Raji (cell line): ENCODE data around the gene SPEN.
"Not testable (repeated sequence)": the region's sequence is repeated elsewhere in the genome, so short reads cannot be mapped to it uniquely, and the experiment has no call there.

ENCODE experiments used
- POLR2A ChIP-seq: IDR thresholded peaks from 2 replicates; pipeline ENCODE4 v1.6.1; 2011; ENCODE audit warnings: low read depth, low read length, control low read depth; ENCODE audit not compliant: insufficient read depth

Gene SPEN, protein sequence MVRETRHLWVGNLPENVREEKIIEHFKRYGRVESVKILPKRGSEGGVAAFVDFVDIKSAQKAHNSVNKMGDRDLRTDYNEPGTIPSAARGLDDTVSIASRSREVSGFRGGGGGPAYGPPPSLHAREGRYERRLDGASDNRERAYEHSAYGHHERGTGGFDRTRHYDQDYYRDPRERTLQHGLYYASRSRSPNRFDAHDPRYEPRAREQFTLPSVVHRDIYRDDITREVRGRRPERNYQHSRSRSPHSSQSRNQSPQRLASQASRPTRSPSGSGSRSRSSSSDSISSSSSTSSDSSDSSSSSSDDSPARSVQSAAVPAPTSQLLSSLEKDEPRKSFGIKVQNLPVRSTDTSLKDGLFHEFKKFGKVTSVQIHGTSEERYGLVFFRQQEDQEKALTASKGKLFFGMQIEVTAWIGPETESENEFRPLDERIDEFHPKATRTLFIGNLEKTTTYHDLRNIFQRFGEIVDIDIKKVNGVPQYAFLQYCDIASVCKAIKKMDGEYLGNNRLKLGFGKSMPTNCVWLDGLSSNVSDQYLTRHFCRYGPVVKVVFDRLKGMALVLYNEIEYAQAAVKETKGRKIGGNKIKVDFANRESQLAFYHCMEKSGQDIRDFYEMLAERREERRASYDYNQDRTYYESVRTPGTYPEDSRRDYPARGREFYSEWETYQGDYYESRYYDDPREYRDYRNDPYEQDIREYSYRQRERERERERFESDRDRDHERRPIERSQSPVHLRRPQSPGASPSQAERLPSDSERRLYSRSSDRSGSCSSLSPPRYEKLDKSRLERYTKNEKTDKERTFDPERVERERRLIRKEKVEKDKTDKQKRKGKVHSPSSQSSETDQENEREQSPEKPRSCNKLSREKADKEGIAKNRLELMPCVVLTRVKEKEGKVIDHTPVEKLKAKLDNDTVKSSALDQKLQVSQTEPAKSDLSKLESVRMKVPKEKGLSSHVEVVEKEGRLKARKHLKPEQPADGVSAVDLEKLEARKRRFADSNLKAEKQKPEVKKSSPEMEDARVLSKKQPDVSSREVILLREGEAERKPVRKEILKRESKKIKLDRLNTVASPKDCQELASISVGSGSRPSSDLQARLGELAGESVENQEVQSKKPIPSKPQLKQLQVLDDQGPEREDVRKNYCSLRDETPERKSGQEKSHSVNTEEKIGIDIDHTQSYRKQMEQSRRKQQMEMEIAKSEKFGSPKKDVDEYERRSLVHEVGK (N-terminal part only)

DNA sequence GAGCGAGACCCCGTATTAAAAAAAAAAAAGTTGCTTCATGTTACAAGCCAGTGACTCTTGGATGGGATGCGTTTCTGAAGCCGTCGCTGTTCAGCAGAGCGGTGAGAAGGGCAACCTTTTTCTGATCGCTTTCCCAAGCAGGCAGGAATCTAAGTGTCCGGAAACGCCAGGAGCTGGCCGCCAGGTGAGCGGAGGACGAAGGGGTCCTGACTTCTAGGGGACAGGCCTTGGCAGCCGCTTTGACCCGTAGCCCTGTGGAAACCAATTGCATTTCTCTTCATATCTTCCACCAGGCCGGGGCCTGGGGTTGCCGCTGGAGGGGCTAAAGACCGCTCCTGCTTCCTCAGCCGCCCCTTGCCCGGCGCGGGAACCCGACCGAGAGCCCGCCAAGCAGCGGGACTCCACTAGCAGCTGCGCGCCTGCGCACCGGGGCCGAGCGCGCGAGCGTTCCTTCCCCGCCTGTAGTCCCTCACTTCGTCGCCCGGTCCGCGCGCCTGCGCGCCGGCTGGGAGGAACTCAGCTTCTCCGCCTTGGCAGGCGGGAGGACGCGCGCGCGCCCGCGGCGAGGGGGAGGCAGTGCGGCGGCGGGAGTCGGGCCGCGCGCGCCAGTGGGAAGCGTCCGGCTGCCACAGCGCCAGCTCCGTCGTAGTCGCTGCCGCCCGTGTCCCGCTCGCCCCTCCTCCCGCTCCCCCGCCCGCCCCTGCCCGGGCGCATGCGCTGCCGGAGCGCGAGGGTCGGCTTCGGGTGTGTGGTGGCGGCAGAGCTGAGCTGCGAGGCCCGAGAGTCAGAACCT is at the start of gene SPEN:
TSS of gene SPEN (plus strand) at position 608 of the 793 bp plus-strand sequence. CDS start 361 bp downstream, outside the sequence.
- peak; percentile 69 for TF ChIP-seq POLR2A

DNA sequence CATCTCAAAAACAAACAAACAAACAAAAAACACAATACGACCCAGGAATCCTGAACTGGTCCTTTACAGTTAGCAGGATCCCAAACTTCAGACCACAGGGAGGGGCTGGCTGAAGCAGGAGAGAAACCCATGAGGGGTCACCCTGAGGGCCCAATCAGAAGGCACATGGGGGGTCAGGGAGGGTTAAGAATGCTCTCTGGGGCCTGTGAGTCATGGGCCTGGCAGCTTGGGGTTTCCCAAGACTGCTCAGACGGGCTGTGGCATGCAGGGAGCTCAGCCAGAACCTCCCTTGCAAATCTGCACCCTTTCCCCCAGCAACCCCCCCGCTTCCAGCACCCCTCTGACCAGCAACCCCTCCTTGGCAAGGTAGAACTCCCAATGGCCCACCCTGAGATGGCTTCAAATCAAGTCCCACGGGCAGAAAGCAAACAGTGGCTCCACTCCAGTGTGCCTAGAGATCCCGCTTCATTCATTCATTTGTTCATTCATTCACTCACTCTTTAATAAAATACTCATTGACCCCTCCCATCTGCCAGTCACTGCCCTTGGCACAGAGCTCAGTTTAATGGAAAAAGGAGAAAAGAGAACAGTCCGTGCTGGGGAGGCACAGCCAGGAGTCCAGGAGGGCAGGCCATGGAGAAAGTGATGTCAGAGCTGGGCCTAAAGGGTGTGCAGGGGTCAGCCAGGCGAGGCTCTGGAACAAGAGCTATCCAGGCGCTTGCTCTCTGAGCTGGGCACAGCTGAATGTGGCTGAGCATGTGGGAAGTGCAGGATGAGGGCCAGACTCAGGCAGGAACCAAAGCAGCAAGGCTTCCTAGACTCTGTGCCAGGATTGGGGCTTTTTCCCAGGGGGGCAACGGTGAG is 48.3 kb upstream of the SPEN start:
- no peak for TF ChIP-seq POLR2A

DNA sequence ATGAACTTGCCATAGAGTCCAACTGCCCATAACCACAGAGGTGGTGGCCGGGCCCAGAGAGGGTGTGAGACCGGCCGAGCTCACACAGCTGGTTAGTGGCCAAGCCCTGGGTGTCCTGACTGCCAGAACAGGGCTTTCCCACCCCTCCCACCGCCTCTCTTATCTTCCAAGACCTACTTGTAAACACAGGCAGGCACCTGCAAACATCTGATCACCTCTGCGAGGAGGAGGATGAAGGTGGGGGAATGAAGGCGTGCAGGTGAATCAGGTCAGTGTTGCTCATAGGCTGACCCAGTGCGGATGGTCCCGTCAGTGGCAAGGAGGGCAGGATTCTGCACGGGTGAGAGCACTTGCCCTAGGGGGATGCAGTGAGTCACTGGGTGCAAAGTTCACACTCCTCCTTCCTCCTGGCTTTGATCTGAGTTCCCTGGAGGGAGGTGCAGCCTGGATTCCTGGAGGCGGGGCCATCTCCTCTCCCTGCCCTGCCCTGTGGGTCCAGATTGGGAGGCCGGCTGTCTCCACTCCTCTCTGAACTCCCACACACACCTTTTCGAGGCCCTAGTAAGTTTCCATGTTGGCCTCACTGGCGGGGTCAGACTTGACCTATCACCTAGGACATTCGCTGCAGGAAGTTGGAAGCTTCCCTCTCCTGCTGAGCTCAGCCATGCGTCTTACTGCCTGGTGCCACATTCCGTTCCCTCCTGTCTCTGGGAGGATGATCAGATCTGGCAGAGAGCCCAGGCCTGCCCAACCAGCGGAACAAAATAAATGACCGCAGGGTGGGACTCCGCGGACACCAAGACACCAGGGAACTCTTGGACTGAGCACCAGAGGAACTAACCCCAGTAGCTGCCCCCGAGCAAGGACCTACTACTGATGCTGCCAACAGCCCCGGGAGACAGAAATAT is 47.3 kb upstream of the SPEN start:
- no peak for TF ChIP-seq POLR2A

DNA sequence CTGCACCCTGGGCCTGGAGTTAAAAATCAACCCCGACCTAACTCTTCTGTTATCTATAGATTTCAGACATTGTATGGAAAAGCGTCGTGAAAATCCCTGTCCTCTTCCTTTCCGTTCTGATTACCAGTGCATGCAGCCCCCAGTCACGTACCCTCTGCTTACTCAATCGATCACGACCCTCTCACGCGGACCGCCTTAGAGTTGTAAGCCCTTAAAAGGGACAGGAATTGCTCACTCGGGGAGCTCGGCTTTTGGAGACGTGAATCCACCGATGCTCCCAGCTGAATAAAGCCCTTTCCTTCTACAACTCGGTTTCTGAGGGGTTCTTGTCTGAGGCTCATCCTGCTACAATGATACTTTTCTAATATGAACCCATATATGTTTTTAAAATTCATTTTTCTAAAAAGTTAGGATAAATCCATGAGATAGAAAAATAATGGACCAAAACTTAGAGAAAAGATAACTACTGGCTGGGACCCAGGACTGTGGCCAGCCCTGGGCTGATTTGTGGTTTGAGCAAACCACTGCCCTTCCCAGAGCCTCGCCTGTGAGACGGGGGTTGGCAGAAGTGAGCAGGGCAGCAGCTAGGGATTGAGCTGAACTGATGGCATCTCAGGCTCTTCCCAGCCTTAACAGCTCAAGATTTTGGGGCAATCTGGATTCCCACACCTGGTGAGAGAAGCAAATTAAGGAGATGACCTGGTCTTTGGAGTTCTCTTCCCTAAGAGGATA is 45.1 kb upstream of the SPEN start:
- TF ChIP-seq POLR2A, result no peak

DNA sequence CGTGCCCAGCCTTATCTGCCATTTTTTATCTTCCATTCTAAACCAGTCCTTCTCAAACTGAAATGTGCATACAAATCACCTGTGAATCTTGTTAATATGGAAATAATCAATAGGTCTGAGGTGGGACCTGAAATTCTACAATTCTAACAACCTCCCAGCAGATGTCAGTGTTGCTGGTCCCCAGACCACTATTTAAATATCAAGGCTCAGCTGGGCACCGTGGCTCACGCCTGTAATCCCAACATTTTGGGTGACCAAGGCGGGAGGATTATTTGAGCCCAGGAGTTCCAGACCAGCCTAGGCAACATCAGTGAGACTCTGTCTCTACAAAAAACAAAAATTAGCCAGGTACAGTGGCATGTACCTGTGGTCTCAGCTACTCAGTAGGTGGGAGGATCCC is 44.1 kb upstream of the SPEN start:
- no peak for TF ChIP-seq POLR2A

DNA sequence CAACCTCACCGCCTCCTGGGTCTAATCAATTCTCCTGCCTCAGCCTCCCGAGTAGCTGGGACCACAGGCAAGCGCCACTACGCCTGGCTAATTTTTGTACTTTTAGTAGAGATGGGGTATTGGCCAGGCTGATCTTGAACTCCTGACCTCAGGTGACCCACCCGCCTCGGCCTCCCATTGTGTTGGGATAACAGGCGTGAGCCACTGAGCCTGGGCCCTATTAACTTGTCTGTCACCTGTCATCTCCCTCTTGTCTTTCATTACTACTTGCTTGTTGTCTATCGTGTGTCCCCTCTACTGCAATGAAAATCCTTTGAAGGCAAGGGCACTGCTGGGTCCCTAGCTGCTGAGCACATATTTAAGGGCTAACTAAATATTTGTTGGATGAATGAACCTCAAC is 43.4 kb upstream of the SPEN start:
- TF ChIP-seq POLR2A, result no peak

DNA sequence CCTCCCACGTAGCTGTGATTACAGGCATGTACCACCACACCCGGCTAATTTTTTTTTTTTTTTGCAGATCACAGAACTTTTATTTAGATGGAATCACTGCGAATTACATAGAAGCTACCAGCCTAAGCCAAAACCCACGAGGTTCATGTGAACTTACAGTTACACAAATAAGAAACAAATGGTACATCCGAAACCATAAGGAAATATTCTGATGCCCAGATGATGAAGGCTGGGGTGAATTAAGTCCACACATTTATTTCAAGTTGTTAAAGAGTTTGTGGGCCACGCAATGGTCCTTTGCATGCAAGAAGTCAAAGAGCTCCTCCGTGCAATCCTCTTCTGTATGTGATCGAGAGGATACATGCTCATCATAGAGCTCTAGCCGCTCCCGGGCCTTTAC is 40.4 kb upstream of the SPEN start:
- TF ChIP-seq POLR2A, result no peak

DNA sequence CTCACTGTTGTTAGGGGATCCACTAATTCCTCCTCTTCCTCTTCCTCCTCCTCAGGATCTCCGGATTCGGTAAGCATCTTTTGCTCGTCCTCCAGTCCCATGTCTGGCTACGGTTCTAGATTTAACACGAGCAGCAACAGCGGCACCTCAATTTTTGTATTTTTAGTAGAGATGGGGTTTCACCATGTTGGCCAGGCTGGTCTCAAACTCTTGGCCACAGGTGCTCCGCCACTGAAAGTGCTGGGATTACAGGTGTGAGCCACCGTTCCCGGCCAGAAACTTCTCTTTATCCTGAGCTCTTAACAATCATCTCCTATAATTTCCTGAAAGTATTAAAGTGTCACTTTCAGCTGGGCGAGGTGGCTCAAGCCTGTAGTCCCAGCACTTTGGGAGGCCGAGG is 40.0 kb upstream of the SPEN start, which contains the start of gene UQCRHL:
TSS of gene UQCRHL (minus strand) at position 101 of the 400 bp plus-strand sequence. CDS start at position 101, 0 bp downstream.
- TF ChIP-seq POLR2A, result not testable (repeated sequence)

DNA sequence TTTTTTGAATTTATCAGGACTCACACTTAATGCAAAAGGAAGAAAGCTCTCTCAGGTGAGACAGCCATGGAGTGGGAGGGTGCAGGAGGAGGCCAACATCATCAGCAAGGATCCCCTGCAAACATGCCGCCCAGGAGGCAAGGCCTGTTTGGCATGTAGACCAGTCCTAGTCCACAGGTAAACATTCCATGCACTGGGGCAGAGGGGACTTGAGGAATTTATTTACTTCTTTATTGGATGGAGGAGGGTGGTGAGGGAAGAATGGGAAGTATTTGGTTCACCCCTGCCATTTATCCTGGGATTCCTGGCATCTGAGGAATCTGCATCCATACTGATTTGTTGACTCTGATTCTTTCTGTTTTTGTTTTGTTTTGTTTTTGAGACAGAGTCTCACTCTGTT is 38.6 kb upstream of the SPEN start:
- TF ChIP-seq POLR2A, result no peak

DNA sequence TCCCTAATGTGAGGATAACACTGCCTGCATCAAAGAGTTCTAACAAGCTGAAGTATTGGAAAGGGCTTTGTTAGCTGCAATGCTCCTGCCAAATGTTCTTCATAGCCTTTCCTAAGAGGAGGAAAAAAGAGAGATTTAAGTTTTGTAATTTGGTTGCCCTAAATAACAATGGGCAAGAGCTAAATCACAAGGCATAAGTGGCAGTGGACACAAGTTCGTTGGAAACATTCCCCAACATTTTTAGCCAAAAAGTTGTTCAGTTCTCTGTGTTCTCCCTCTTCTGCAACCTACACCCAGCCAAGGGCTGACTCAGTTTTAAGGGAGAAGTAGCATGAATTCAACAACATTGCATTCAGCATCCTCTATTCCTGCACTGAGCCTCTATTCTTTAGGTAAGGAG is 37.4 kb upstream of the SPEN start:
- TF ChIP-seq POLR2A, result no peak

DNA sequence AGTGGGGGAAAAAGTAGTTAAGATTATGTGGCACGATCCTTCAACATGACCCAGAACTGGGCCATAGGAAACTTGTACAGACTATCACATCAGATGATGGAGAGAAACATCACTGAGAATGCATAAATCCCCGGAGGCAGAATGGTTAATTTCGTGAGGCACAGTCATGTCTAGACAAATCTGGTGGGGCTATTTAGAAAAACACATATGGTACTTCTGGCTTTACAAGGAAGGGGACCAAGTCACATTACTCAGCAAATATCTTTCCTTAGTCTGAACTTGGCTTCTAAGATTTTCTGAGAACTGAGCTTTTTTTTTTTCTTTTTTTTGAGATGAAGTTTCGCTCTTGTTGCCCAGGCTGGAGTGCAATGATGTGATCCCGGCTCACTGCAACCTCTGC is 30.8 kb upstream of the SPEN start:
- TF ChIP-seq POLR2A, result no peak

DNA sequence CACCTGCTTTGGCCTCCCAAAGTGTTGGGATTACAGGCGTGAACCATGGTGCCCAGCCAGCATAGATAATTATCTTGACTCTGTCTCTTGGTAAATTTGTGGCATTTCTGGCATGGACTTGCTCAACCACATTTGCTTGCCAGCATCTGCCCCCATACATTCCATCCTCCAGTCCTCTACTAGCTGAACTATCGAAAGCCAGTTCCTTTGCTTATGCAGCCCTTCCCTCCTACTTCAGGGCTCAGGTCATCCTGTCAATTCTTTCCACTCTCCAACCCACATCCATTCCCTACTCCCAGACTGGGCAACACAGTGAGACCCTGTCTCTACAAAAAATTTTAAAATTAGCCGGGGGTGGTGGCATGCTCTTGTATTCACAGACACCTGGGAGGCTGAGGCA is 27.0 kb upstream of the SPEN start:
- no peak for TF ChIP-seq POLR2A
